Epithelial cell of proximal tubule (primary cell): ENCODE data around the gene NDUFV3. TPM values are rescaled to one million over a fixed set of nuclear protein-coding genes. Genes with fewer than 3 reads are reported as not detected.
"Not testable (repeated sequence)": the region's sequence is repeated elsewhere in the genome, so short reads cannot be mapped to it uniquely, and the experiment has no call there.

Experiments used
- DNase-seq: peaks from one replicate; pipeline ENCODE4 v3.0.0-alpha.2; 2011; ENCODE audit warnings: low read depth
- H3K4me3 ChIP-seq: 2 replicates; pipeline ENCODE4 v1.5.1; 2011; ENCODE audit warnings: low read depth, mild to moderate bottlenecking, low read length
- total RNA-seq: library from RNA; depleted of rRNA; stranded (reverse); fragments of >200 nt; gene quantifications from 2 replicates; pipeline ENCODE4 v1.2.3, GENCODE V29; 2015
- TF ChIP-seq, protein P1 (sequence below): conservative IDR thresholded peaks from 2 replicates; pipeline ENCODE4 v1.5.1; 2012; ENCODE audit warnings: low read depth, mild to moderate bottlenecking, low read length

Gene NDUFV3
- total RNA-seq, 1 donor from 2014 or later, result 27.1 TPM

DNA sequence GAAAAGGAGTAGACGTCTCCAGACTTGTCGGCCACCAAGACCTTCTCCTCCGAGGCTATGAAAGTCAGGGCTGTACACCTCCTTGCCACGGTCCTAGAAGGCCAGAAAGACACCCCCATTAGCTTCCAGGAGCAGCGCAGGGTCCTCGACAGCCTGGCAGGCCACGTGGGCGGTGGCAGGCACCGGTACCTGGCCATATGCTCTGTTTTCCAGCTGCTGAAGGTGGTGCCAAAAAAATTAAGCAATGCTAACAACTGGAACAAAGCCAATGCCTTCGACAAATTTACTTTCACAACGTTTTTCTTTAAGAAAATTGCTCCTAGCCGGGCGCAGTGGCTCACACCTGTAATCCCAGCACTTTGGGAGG is 29.6 kb upstream of the NDUFV3 start:
- no peak for DNase-seq
- TF ChIP-seq, protein P1, sequence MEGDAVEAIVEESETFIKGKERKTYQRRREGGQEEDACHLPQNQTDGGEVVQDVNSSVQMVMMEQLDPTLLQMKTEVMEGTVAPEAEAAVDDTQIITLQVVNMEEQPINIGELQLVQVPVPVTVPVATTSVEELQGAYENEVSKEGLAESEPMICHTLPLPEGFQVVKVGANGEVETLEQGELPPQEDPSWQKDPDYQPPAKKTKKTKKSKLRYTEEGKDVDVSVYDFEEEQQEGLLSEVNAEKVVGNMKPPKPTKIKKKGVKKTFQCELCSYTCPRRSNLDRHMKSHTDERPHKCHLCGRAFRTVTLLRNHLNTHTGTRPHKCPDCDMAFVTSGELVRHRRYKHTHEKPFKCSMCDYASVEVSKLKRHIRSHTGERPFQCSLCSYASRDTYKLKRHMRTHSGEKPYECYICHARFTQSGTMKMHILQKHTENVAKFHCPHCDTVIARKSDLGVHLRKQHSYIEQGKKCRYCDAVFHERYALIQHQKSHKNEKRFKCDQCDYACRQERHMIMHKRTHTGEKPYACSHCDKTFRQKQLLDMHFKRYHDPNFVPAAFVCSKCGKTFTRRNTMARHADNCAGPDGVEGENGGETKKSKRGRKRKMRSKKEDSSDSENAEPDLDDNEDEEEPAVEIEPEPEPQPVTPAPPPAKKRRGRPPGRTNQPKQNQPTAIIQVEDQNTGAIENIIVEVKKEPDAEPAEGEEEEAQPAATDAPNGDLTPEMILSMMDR, result no peak
- no peak overlapping the region for H3K4me3 ChIP-seq

DNA sequence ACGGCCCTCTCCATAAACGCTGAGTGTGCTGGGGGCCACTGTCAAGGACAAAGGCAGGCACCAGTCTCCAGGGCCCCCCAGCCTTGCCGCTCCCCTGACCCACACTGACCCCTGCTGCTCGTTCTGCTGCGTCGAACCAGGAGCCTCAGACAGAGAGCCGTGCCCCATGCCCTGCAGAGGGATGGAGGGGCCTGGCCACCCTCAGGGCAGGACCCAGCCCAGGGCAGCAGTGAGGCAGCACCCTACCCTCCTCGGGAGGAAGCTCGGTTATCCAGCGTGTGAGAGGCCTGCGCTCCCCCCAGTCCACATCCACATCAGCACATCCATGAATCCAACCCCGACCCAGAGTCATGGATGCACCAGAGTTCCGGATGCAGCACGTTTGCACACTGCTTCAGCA is 28.8 kb upstream of the NDUFV3 start:
- DNase-seq, result no peak
- TF ChIP-seq, protein P1, result no peak
- H3K4me3 ChIP-seq, result no peak overlapping the region

DNA sequence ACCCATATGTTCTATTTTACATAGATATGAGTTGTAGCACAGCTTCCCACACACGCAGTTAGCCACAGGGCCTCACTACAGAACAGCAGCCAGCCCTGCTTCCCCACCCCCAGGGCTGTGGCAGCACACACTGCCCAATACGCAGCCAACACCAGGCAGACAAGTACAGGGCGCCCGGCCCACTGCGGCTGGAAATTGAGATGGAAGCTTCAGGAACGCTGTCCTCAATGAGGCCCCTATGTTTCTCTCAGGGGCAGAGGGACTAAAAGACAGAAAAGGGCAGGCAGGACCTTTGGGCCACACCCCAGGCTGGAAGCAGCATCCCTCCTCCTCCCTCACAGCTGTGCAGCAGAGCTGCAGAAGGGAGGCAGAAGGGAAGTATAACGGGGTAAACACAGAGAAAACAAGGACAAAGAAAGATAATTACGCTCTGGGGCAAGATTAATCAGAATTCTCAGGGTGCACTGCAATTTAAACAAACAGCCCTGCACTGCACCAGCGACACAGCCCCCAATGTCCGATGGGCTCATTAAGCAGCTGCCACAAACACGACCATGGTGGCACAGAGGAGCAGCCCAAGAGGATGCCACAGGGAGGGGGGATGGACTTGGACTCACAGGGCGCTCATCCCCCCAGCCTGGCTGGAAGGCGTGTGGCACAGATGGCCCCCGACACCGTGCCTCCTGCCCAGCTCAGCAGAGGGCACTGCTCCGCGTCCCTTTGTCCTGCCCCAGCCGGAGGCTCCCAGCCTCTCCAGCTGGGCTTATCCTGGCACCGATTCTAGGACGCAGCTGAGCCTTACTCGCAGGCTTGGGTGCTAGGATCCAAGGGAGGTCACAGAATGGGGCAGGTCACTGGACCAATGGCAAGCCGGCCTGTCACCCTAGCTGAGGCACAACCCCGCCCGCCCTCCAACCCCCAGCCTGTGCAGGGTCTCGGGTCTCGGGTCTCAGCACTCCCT is 28.0 kb upstream of the NDUFV3 start:
- no peak for DNase-seq
- TF ChIP-seq, protein P1, result no peak
- no peak overlapping the region for H3K4me3 ChIP-seq

DNA sequence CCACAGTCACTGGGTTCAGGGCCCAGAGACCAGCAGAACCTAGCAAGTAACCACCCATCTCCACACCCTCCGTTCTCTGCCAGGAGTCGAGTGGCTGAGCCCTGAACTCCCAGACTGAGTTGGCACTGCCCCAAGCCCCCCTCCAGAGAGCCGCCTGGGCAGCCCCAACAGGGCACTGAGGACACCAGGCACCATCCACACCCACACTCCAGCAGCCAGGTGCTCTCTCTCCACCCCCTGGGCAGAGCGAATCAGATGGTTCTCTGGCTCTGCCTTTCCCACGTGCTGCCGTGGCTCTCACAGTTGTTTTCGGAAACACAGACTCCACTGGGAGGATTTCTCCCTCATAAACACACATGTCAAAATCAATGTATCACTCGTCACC is 27.3 kb upstream of the NDUFV3 start:
- TF ChIP-seq, protein P1, result no peak
- no peak for DNase-seq
- H3K4me3 ChIP-seq, result no peak overlapping the region

DNA sequence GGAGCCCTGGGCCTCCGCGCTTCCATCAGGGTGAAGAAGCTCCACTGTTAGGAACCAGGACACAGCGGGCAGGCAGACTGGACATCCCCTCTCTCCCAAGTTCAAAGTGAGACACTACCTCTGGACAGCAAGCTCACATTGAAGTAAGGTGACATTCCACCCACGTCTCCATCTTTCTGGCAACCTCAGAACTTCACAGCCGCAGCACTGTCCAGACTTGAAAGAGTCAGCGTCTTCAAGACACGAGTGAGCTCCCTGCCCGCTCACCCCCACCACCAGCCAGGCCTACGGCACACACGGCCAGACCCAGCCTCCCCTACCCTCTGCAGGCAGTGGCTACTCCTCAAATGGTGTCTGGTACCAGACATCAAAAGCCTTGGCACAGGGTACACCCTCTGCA is 24.9 kb upstream of the NDUFV3 start:
- no peak for DNase-seq
- H3K4me3 ChIP-seq, result no peak overlapping the region
- TF ChIP-seq, protein P1, result no peak

DNA sequence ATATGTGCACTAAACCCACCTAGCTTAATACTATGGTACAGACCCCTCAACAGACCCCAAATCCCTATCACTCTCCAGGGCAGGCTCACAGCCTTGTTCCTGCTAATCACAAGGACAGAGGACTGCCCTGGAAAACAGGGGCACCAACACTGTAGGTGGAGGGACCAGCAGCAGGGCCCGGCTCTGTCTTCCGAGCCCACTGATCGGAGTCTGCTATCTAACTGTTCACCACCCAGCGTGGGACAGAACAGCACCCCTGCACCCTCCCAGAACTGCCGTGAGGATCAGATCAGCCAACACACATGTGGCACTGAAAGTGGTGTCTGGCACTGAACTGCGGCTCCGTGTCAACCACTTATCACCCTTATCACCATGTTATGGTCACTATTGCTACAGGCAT is 20.0 kb upstream of the NDUFV3 start:
- no peak for DNase-seq
- TF ChIP-seq, protein P1, result no peak
- no peak overlapping the region for H3K4me3 ChIP-seq

DNA sequence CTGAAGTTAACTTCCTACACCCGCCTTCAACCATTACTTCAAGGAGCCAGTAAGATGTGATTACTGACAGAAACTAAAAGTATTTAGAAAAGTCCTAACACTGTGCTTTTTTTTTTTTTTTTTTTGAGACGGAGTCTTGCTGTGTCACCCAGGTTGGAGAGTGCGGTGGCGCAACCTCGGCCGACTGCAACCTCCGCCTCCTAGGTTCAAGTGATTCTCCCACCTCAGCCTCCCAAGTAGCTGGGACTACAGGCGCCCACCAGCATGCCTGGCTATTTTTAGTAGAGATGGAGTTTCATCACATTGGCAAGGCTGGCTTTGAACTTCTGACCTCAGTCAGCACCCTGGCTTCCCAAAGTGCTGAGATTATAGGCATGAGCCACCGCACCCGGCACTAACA is 17.3 kb upstream of the NDUFV3 start:
- DNase-seq, H3K4me3 ChIP-seq: not testable (repeated sequence)
